Stomach (tissue), 4 donors: ENCODE results near the gene CCDC146.
"Not testable (repeated sequence)": the region's sequence is repeated elsewhere in the genome, so short reads cannot be mapped to it uniquely, and the experiment has no call there.

Experiments
- EP300 ChIP-seq: sonication (generic); formaldehyde crosslinking; IDR thresholded peaks from one replicate; pipeline ENCODE4 v1.6.1; 2017; ENCODE audit warnings: antibody characterized with exemption
- POLR2A ChIP-seq, 4 donors: fragments of 450-650 bp; IDR thresholded peaks; one replicate each; pipeline ENCODE4 v1.6.1; 2016; ENCODE audit warnings: antibody characterized with exemption in 4 of 4, control low read depth in 2 of 4, mild to moderate bottlenecking in 1 of 4, moderate library complexity in 1 of 4
- POLR2AphosphoS5 ChIP-seq, 3 donors: sonication (generic); formaldehyde crosslinking; IDR thresholded peaks; one replicate each; pipeline ENCODE4 v1.6.1; 2016; ENCODE audit warnings: antibody characterized with exemption in 3 of 3
- TF ChIP-seq, protein P1 (sequence below), 7 experiments: fragments of 450-650 bp in 4 of 7; fragments of 200-600 bp in 3 of 7; sonication (generic) in 3 of 7; IDR thresholded peaks; one replicate each; pipeline ENCODE4 v1.5.1; 2016 to 2019; ENCODE audit warnings: antibody characterized with exemption in 7 of 7, control low read depth in 2 of 7, mild to moderate bottlenecking in 1 of 7

DNA sequence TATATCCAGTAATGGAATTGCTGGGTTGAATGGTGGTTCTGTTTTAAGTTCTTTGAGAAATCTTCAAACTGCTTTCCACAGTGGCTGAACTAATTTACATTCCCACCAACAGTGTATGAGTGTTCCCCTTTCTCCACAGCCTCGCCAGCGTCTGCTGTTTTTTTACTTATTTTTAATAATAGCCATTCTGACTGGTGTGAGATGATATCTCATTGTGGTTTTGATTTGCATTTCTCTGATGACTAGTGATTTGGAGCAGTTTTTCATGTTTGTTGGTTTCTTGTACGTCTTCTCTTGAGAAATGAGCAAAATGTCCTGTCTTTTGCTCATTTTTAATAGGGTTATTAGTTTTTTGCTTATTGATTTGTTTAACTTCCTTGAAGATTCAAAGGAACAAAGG, 21.9 kb upstream of the CCDC146 start:
- not testable (repeated sequence) for TF ChIP-seq POLR2AphosphoS5 (IDR thresholded peaks at IDR 0.05); POLR2A (IDR thresholded peaks at IDR 0.05); EP300
- TF ChIP-seq, protein P1, sequence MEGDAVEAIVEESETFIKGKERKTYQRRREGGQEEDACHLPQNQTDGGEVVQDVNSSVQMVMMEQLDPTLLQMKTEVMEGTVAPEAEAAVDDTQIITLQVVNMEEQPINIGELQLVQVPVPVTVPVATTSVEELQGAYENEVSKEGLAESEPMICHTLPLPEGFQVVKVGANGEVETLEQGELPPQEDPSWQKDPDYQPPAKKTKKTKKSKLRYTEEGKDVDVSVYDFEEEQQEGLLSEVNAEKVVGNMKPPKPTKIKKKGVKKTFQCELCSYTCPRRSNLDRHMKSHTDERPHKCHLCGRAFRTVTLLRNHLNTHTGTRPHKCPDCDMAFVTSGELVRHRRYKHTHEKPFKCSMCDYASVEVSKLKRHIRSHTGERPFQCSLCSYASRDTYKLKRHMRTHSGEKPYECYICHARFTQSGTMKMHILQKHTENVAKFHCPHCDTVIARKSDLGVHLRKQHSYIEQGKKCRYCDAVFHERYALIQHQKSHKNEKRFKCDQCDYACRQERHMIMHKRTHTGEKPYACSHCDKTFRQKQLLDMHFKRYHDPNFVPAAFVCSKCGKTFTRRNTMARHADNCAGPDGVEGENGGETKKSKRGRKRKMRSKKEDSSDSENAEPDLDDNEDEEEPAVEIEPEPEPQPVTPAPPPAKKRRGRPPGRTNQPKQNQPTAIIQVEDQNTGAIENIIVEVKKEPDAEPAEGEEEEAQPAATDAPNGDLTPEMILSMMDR (IDR thresholded peaks at IDR 0.05): not testable (repeated sequence)
